ENCODE measurements around the gene SLC48A1.

GRCh38 chr12:47794679-47795078 is 21.6 kb downstream of the SLC48A1 start:
- TF ChIP-seq EZH2 (IDR thresholded peaks at IDR 0.05; ENCODE audit: borderline replicate concordance, low read length) (no peak), CTCF (IDR thresholded peaks at IDR 0.05; ENCODE audit: low read length) (no peak)

Measured in OCI-LY1 (cell line).